IPS-18c (cell line): Measurements from ENCODE around the gene KCTD16.

Experiments used
- H3K4me3 ChIP-seq: 2 replicates; pipeline ENCODE4 v1.7.0; 2013; ENCODE audit warnings: low read depth, mild to moderate bottlenecking, low read length, moderate library complexity; ENCODE audit not compliant: insufficient read depth
- H3K9me3 ChIP-seq: one replicate; pipeline ENCODE4 v1.6.1; 2013; ENCODE audit warnings: mild to moderate bottlenecking, low read length, moderate library complexity; ENCODE audit not compliant: control insufficient read depth, insufficient read depth

KCTD16 gene

GRCh38 chr5:144196612-144197011 is 25.9 kb downstream of the KCTD16 start:
- Histone ChIP-seq H3K9me3 (no peaks in the 10 kb centered on the region), H3K4me3 (no peak overlapping the region)

- Histone ChIP-seq H3K9me3 (no peaks in the 10 kb centered on the region), H3K4me3 (no peak overlapping the region)
Observed at GRCh38 chr5:144198386-144198785, 27.7 kb downstream of the KCTD16 start.

DNA sequence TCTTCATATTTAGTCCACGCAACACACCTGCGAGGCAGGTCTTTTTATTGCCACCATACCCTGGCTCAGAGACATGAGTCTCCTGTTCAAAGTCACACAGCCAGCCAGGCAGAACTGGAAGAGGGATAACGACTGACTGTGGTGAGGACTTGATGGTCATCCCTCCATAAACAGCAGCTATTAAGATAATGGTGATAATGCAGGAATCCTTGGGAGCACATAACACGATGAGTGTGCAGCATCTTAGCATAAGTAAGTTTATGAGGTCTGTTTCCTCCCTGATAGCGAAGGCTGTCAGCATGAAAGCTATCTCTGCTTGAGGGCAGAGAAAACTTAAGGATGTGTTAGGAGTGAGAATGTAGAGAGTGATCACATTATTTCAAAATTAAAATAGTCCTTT is 30.9 kb downstream of the KCTD16 start:
- Histone ChIP-seq H3K9me3 (no peaks in the 10 kb centered on the region), H3K4me3 (no peak overlapping the region)

DNA sequence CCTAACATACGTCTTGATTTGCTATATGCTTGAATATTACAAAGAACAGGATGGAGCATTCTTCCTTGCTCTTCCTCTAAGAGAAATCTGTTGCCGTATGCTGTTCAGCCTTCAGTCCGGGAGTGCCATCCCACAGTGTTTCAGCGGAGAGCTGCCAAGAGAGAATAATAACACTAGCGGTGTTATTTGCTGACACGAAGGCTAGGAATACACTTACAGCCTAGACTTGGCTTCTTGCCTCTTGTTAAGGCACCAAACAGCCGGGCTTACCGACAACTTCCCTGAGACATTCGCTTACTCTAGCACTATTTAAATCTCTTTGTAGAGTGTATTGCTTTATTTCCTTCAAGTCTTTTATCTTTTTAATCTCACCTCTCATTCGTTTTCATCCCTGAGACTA is 31.4 kb downstream of the KCTD16 start:
- Histone ChIP-seq H3K9me3 (no peaks in the 10 kb centered on the region), H3K4me3 (no peak overlapping the region)

GRCh38 chr5:144202726-144203125 is 32.1 kb downstream of the KCTD16 start:
- Histone ChIP-seq H3K4me3 (no peak overlapping the region), H3K9me3 (no peaks in the 10 kb centered on the region)

- Histone ChIP-seq H3K9me3 (no peaks in the 10 kb centered on the region), H3K4me3 (no peak overlapping the region)
Observed at GRCh38 chr5:144203750-144204596, 33.3 kb downstream of the KCTD16 start.

DNA sequence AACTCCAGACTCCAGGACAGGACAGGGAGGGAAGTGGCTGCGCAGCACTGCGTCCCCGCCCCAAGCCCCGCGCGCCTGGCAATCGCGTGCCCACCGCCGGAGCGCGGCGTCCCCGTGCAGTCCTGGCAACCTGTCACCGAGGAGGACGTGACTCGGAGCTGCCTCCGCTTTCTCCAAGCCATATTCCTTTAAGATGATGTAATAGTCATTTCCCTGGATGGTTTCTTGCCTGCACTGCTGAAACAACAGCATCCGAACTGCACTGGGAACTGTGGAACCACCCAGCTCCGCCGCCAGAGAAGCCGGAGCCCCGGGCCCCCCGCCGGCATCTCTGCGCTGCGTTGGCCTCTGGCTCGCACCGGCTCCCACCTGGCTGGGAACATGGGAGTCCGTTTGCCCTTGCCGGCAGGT is 34.5 kb downstream of the KCTD16 start:
- H3K4me3 ChIP-seq: peak overlapping the region; percentile 49
- H3K9me3 ChIP-seq: no peaks in the 10 kb centered on the region

- no peak overlapping the region for H3K4me3 ChIP-seq
Observed at GRCh38 chr5:144206141-144206540, 35.5 kb downstream of the KCTD16 start.

GRCh38 chr5:144207875-144208444 is 37.3 kb downstream of the KCTD16 start:
- Histone ChIP-seq H3K4me3 (no peak overlapping the region), H3K9me3 (no peaks in the 10 kb centered on the region)

More at GRCh38 chr5:144206141-144206540, 35.5 kb downstream of the KCTD16 start:
- H3K9me3 ChIP-seq: no peaks in the 10 kb centered on the region

- H3K9me3 ChIP-seq: no peaks in the 10 kb centered on the region
- H3K4me3 ChIP-seq: no peak overlapping the region
Observed at GRCh38 chr5:144209361-144209760, 38.7 kb downstream of the KCTD16 start.

- H3K4me3 ChIP-seq: no peak overlapping the region
- H3K9me3 ChIP-seq: no peaks in the 10 kb centered on the region
Observed at GRCh38 chr5:144210655-144211054, 40.0 kb downstream of the KCTD16 start.

DNA sequence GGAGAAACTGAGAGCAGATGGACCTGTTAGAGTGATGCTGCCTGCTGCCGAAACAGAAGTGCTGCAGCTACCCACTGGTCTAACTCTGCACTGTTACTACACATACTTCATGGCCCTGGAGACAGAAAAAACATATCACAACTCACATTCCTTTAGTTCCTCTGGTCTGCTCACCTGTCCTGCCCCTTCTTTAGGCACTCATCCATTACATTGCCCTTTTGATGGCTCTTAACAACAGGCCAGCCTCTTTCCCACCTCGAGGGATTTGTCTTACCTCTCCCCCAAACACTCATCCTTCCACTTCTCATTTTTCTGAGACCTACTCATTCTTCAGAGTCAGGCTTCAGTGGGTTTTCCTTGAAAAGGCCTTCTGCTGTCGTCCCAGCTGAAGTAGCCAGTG is 49.2 kb downstream of the KCTD16 start:
- no peak overlapping the region for H3K4me3 ChIP-seq
- no peaks in the 10 kb centered on the region for H3K9me3 ChIP-seq

GRCh38 chr5:144227363-144227999 is 56.8 kb downstream of the KCTD16 start:
- no peaks in the 10 kb centered on the region for H3K9me3 ChIP-seq
- H3K4me3 ChIP-seq: no peak overlapping the region

DNA sequence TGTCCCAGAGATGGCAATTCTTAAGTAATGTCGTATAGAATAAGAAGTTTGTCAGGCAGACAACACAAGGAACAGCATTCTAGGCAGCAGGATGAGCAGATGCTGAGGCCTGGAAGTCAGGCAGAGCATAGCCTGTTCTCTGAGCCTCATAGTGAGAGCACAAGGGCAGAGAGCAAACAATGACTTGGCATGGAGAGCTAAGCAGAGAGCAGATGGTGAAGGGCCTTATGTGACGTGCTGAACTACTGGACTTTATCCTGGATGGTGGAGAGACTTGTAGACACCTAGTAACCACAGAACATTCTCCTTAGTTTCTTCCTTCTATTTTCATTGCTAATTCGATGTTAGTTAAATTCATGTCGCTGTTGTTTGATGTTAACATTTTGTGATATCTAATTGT is 60.1 kb downstream of the KCTD16 start:
- Histone ChIP-seq H3K9me3 (no peaks in the 10 kb centered on the region), H3K4me3 (no peak overlapping the region)

DNA sequence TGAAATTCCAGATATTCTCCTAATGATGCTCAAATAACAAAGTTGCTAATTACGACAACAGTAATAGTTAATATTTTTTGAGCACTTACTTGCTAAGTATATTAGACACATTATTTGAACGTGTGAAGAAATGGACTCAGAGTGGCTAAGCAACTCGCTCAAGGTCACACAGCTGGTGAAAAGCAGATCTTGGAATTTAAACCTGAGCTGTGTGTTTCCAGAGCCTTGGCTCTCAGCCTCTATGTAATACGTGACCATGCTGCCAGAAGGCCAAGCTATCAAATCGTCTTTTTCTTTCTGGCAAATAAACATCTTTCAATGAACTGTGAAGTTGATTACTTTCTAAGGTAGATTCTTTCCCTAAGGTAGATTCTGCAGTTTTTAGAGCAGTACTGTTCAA is 61.6 kb downstream of the KCTD16 start:
- Histone ChIP-seq H3K4me3 (no peak overlapping the region), H3K9me3 (no peaks in the 10 kb centered on the region)

DNA sequence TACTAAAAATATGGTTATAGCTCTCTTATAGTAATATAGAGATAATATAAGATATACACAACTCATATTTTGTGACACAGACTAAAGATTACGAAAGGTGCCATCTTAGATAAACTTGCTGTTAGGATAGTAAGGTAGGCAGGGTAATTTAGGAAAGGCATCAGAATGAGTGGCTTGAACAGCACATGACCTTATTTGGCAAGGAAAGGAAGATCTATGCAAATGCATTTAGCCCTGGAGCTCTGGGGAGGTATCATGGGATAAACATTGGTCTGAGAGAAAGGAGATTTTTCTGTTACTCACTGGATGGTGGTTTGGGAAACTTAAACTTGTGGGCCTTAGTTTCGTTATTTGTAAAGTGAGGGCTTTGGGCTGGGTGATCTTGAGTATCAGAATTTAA is 65.8 kb downstream of the KCTD16 start:
- H3K9me3 ChIP-seq: no peaks in the 10 kb centered on the region
- no peak overlapping the region for H3K4me3 ChIP-seq

- H3K9me3 ChIP-seq: no peaks in the 10 kb centered on the region
- H3K4me3 ChIP-seq: no peak overlapping the region
Observed at GRCh38 chr5:144237851-144238250, 67.2 kb downstream of the KCTD16 start.

- Histone ChIP-seq H3K9me3 (no peaks in the 10 kb centered on the region), H3K4me3 (no peak overlapping the region)
Observed at GRCh38 chr5:144247131-144247530, 76.5 kb downstream of the KCTD16 start.
